Measurements from ENCODE around the gene DSC2. TPM values are rescaled to one million over a fixed set of nuclear protein-coding genes. Genes with fewer than 3 reads are reported as not detected.

Gene DSC2
- polyA plus RNA-seq: 65.2 TPM
- long read RNA-seq, donor 1, full-length matches to known transcripts: 2 of 2 reads
- long read RNA-seq, donor 1, partial matches to known transcripts: 0 of 2 reads
- long read RNA-seq, donor 1, other reads (novel, unspliced or antisense): 0 of 2 reads
- long read RNA-seq, donor 2, partial matches to known transcripts: 22 of 22 reads
- long read RNA-seq, donor 2, other reads (novel, unspliced or antisense): 0 of 22 reads
- long read RNA-seq, donor 3: 0 reads
- long read RNA-seq, donor 4: 0 reads
- long read RNA-seq, donor 5, full-length matches to known transcripts: 1 of 8 reads
- long read RNA-seq, donor 5, partial matches to known transcripts: 7 of 8 reads
- long read RNA-seq, donor 5, other reads (novel, unspliced or antisense): 0 of 8 reads
- long read RNA-seq, donor 6, full-length matches to known transcripts: 3 of 10 reads
- long read RNA-seq, donor 6, partial matches to known transcripts: 7 of 10 reads
- long read RNA-seq, donor 6, other reads (novel, unspliced or antisense): 0 of 10 reads
- long read RNA-seq, donor 7: 0 reads
- long read RNA-seq, donor 8, full-length matches to known transcripts: 5 of 10 reads
- long read RNA-seq, donor 8, partial matches to known transcripts: 5 of 10 reads
- long read RNA-seq, donor 8, other reads (novel, unspliced or antisense): 0 of 10 reads
- long read RNA-seq, donor 9, full-length matches to known transcripts: 1 of 12 reads
- long read RNA-seq, donor 9, partial matches to known transcripts: 11 of 12 reads
- long read RNA-seq, donor 9, other reads (novel, unspliced or antisense): 0 of 12 reads
- long read RNA-seq, donor 10, full-length matches to known transcripts: 5 of 12 reads
- long read RNA-seq, donor 10, partial matches to known transcripts: 7 of 12 reads
- long read RNA-seq, donor 10, other reads (novel, unspliced or antisense): 0 of 12 reads
- long read RNA-seq, donor 11, full-length matches to known transcripts: 4 of 4 reads
- long read RNA-seq, donor 11, partial matches to known transcripts: 0 of 4 reads
- long read RNA-seq, donor 11, other reads (novel, unspliced or antisense): 0 of 4 reads

GRCh38 chr18:31102025-31102684 is at the start of gene DSC2:
Gene DSC2 (minus strand): TSS chr18:31102421. CDS start chr18:31101971, 450 bp downstream.
- Histone ChIP-seq H3K9me3 (ENCODE audit: control insufficient read depth, low read depth, low read length) (no peaks in the 10 kb centered on the region), H3K4me1 (ENCODE audit: control insufficient read depth, insufficient read depth, low read length) (peaks cover 17% of the 10 kb centered on the region), H3K27ac (ENCODE audit: low read length) (peak within 1 kb of the TSS; percentile 98), H3K4me3 (ENCODE audit: low read length) (peak within 1 kb of the TSS; percentile 70), H3K36me3 (ENCODE audit: control insufficient read depth, insufficient read depth, low read length) (no peaks in the 10 kb centered on the region), H3K27me3 (ENCODE audit: control insufficient read depth, insufficient read depth, low read length) (peaks cover 2% of the 10 kb centered on the region)
- no CpG with 5 or more reads among the region's 44 CpGs for WGBS (ENCODE audit: insufficient coverage, low lambda C conversion rate)
- DNase-seq: peak; percentile 73 to 89

GRCh38 chr18:31149351-31149750 is 47.1 kb upstream of the DSC2 start:
- Histone ChIP-seq H3K9me3 (ENCODE audit: control insufficient read depth, low read depth, low read length) (no peaks in the 10 kb centered on the region), H3K27me3 (ENCODE audit: control insufficient read depth, insufficient read depth, low read length) (no peaks in the 10 kb centered on the region), H3K36me3 (ENCODE audit: control insufficient read depth, insufficient read depth, low read length) (no peaks in the 10 kb centered on the region), H3K4me3 (ENCODE audit: low read length) (no peak overlapping the region), H3K27ac (ENCODE audit: low read length) (no peak overlapping the region), H3K4me1 (ENCODE audit: control insufficient read depth, insufficient read depth, low read length) (no peaks in the 10 kb centered on the region)
- WGBS (ENCODE audit: insufficient coverage, low lambda C conversion rate): no CpG with 5 or more reads among the region's 3 CpGs
- no peak for DNase-seq

GRCh38 chr18:31148600-31148999 is 46.4 kb upstream of the DSC2 start:
- WGBS (ENCODE audit: insufficient coverage, low lambda C conversion rate): 80% methylated on average over 1 of the region's 3 CpGs
- Histone ChIP-seq H3K27ac (ENCODE audit: low read length) (no peak overlapping the region), H3K36me3 (ENCODE audit: control insufficient read depth, insufficient read depth, low read length) (no peaks in the 10 kb centered on the region), H3K4me1 (ENCODE audit: control insufficient read depth, insufficient read depth, low read length) (no peaks in the 10 kb centered on the region), H3K9me3 (ENCODE audit: control insufficient read depth, low read depth, low read length) (no peaks in the 10 kb centered on the region), H3K27me3 (ENCODE audit: control insufficient read depth, insufficient read depth, low read length) (no peaks in the 10 kb centered on the region), H3K4me3 (ENCODE audit: low read length) (no peak overlapping the region)
- no peak for DNase-seq

GRCh38 chr18:31146809-31147208 is 44.6 kb upstream of the DSC2 start:
- H3K9me3 ChIP-seq (ENCODE audit: control insufficient read depth, low read depth, low read length): no peaks in the 10 kb centered on the region
- no peak for DNase-seq
- H3K4me1 ChIP-seq (ENCODE audit: control insufficient read depth, insufficient read depth, low read length): no peaks in the 10 kb centered on the region
- H3K4me3 ChIP-seq (ENCODE audit: low read length): no peak overlapping the region
- no peaks in the 10 kb centered on the region for H3K27me3 ChIP-seq (ENCODE audit: control insufficient read depth, insufficient read depth, low read length)
- H3K27ac ChIP-seq (ENCODE audit: low read length): no peak overlapping the region
- no peaks in the 10 kb centered on the region for H3K36me3 ChIP-seq (ENCODE audit: control insufficient read depth, insufficient read depth, low read length)

- Histone ChIP-seq H3K27me3 (ENCODE audit: control insufficient read depth, insufficient read depth, low read length) (no peaks in the 10 kb centered on the region), H3K9me3 (ENCODE audit: control insufficient read depth, low read depth, low read length) (no peaks in the 10 kb centered on the region), H3K4me1 (ENCODE audit: control insufficient read depth, insufficient read depth, low read length) (no peaks in the 10 kb centered on the region), H3K36me3 (ENCODE audit: control insufficient read depth, insufficient read depth, low read length) (no peaks in the 10 kb centered on the region), H3K4me3 (ENCODE audit: low read length) (no peak overlapping the region), H3K27ac (ENCODE audit: low read length) (no peak overlapping the region)
- DNase-seq: no peak
- WGBS (ENCODE audit: insufficient coverage, low lambda C conversion rate): 78% methylated on average over 1 of the region's 3 CpGs
These were observed 40.8 kb upstream of the DSC2 start for GRCh38 chr18:31143025-31143424.

- no CpG with 5 or more reads among the region's 1 CpG for WGBS (ENCODE audit: insufficient coverage, low lambda C conversion rate)
- Histone ChIP-seq H3K4me3 (ENCODE audit: low read length) (no peak overlapping the region), H3K4me1 (ENCODE audit: control insufficient read depth, insufficient read depth, low read length) (no peaks in the 10 kb centered on the region), H3K9me3 (ENCODE audit: control insufficient read depth, low read depth, low read length) (no peaks in the 10 kb centered on the region), H3K27ac (ENCODE audit: low read length) (no peak overlapping the region), H3K27me3 (ENCODE audit: control insufficient read depth, insufficient read depth, low read length) (no peaks in the 10 kb centered on the region), H3K36me3 (ENCODE audit: control insufficient read depth, insufficient read depth, low read length) (no peaks in the 10 kb centered on the region)
- DNase-seq: no peak
These were observed 36.5 kb upstream of the DSC2 start for GRCh38 chr18:31138709-31139108.

GRCh38 chr18:31134988-31135529 is 32.8 kb upstream of the DSC2 start:
- H3K4me1 ChIP-seq (ENCODE audit: control insufficient read depth, insufficient read depth, low read length): no peaks in the 10 kb centered on the region
- H3K4me3 ChIP-seq (ENCODE audit: low read length): no peak overlapping the region
- H3K27me3 ChIP-seq (ENCODE audit: control insufficient read depth, insufficient read depth, low read length): no peaks in the 10 kb centered on the region
- no peaks in the 10 kb centered on the region for H3K9me3 ChIP-seq (ENCODE audit: control insufficient read depth, low read depth, low read length)
- no peak overlapping the region for H3K27ac ChIP-seq (ENCODE audit: low read length)
- 91% methylated on average over 4 of the region's 4 CpGs for WGBS (ENCODE audit: insufficient coverage, low lambda C conversion rate)
- DNase-seq: no peak
- H3K36me3 ChIP-seq (ENCODE audit: control insufficient read depth, insufficient read depth, low read length): no peaks in the 10 kb centered on the region

GRCh38 chr18:31129398-31130115 is 27.3 kb upstream of the DSC2 start:
- WGBS (ENCODE audit: insufficient coverage, low lambda C conversion rate): 86% methylated on average over 1 of the region's 1 CpG

GRCh38 chr18:31125878-31126277 is 23.7 kb upstream of the DSC2 start:
- no peak overlapping the region for H3K4me3 ChIP-seq (ENCODE audit: low read length)
- H3K36me3 ChIP-seq (ENCODE audit: control insufficient read depth, insufficient read depth, low read length): no peaks in the 10 kb centered on the region
- H3K27me3 ChIP-seq (ENCODE audit: control insufficient read depth, insufficient read depth, low read length): no peaks in the 10 kb centered on the region
- H3K27ac ChIP-seq (ENCODE audit: low read length): no peak overlapping the region
- WGBS (ENCODE audit: insufficient coverage, low lambda C conversion rate): 83% methylated on average over 1 of the region's 1 CpG
- no peaks in the 10 kb centered on the region for H3K4me1 ChIP-seq (ENCODE audit: control insufficient read depth, insufficient read depth, low read length)
- no peak for DNase-seq
- H3K9me3 ChIP-seq (ENCODE audit: control insufficient read depth, low read depth, low read length): no peaks in the 10 kb centered on the region

More at GRCh38 chr18:31129398-31130115, 27.3 kb upstream of the DSC2 start:
- Histone ChIP-seq H3K4me1 (ENCODE audit: control insufficient read depth, insufficient read depth, low read length) (no peaks in the 10 kb centered on the region), H3K4me3 (ENCODE audit: low read length) (no peak overlapping the region), H3K36me3 (ENCODE audit: control insufficient read depth, insufficient read depth, low read length) (no peaks in the 10 kb centered on the region), H3K27ac (ENCODE audit: low read length) (no peak overlapping the region), H3K9me3 (ENCODE audit: control insufficient read depth, low read depth, low read length) (no peaks in the 10 kb centered on the region), H3K27me3 (ENCODE audit: control insufficient read depth, insufficient read depth, low read length) (no peaks in the 10 kb centered on the region)
- DNase-seq: no peak

All from large intestine (tissue), 12 donors.